Ishikawa (cell line): ENCODE measurements around the gene C2orf92.

ENCODE experiments used
- CREB1 ChIP-seq: IDR thresholded peaks from 2 replicates; pipeline ENCODE4 v1.6.1; 2012; ENCODE audit warnings: low read depth
- EGR1 ChIP-seq: IDR thresholded peaks from 2 replicates; pipeline ENCODE4 v1.6.1; 2012
- MAX ChIP-seq: IDR thresholded peaks from 2 replicates; pipeline ENCODE4 v1.6.1; 2012
- NFIC ChIP-seq: IDR thresholded peaks from 2 replicates; pipeline ENCODE4 v1.6.1; 2012
- RAD21 ChIP-seq: IDR thresholded peaks from 2 replicates; pipeline ENCODE4 v1.6.1; 2012; ENCODE audit warnings: low read depth
- TAF1 ChIP-seq: IDR thresholded peaks from 2 replicates; pipeline ENCODE4 v1.6.1; 2012; ENCODE audit warnings: low read depth, mild to moderate bottlenecking
- TCF12 ChIP-seq: IDR thresholded peaks from 2 replicates; pipeline ENCODE4 v1.6.1; 2012; ENCODE audit warnings: low read depth
- TEAD4 ChIP-seq: IDR thresholded peaks from 2 replicates; pipeline ENCODE4 v1.6.1; 2012
- USF1 ChIP-seq: IDR thresholded peaks from 2 replicates; pipeline ENCODE4 v1.6.1; 2012
- YY1 ChIP-seq: IDR thresholded peaks from 2 replicates; pipeline ENCODE4 v1.6.1; 2012; ENCODE audit warnings: low read depth

GRCh38 chr2:97719362-97720155 lies 50.0 kb downstream of the C2orf92 start:
- TF ChIP-seq USF1 (no peak), TAF1 (no peak), YY1 (no peak), CREB1 (no peak), RAD21 (no peak), TEAD4 (no peak), NFIC (no peak), MAX (no peak), TCF12 (no peak), EGR1 (no peak)
